HT-29 (cell line): ENCODE results near the gene PRKG2. TPM values are rescaled to one million over a fixed set of nuclear protein-coding genes. Genes with fewer than 3 reads are reported as not detected.
A peak's percentile ranks its signal among the peaks of the same experiment; 100 is the strongest.
"Not testable (repeated sequence)": the region's sequence is repeated elsewhere in the genome, so short reads cannot be mapped to it uniquely, and the experiment has no call there.

ENCODE experiments used
- DNase-seq: peaks from one replicate; pipeline ENCODE4 v3.0.0-alpha.2; 2015; ENCODE audit warnings: low spot score
- total RNA-seq: library from RNA; depleted of rRNA; stranded (reverse); fragments of >200 nt; shearing (Covaris generic); gene quantifications from 2 replicates; pipeline ENCODE4 v1.2.3, GENCODE V29; 2014; rRNA removed

The PRKG2 gene
- 0.52 and 0.76 TPM in 2 replicates for total RNA-seq

- DNase-seq: no peak
These were observed at the start of gene PRKG2 for GRCh38 chr4:81214881-81215868. PRKG2 (minus strand) TSS chr4:81215222; CDS start chr4:81205047, 10,175 bp downstream.

GRCh38 chr4:81260443-81261101 is 45.5 kb upstream of the PRKG2 start:
- DNase-seq: peak; percentile 38

- no peak for DNase-seq
These were observed 44.0 kb upstream of the PRKG2 start for GRCh38 chr4:81258841-81259550.

- no peak for DNase-seq
These were observed 42.8 kb upstream of the PRKG2 start for GRCh38 chr4:81257816-81258215.

GRCh38 chr4:81257021-81257420 is 42.0 kb upstream of the PRKG2 start:
- no peak for DNase-seq

- no peak for DNase-seq
These were observed 41.3 kb upstream of the PRKG2 start for GRCh38 chr4:81256059-81256970.

- DNase-seq: no peak
These were observed 40.5 kb upstream of the PRKG2 start for GRCh38 chr4:81255524-81255923.

- no peak for DNase-seq
These were observed 35.4 kb upstream of the PRKG2 start for GRCh38 chr4:81250430-81250829.

GRCh38 chr4:81245218-81246009 is 30.4 kb upstream of the PRKG2 start:
- DNase-seq: no peak

GRCh38 chr4:81237791-81238190 is 22.8 kb upstream of the PRKG2 start:
- no peak for DNase-seq

- DNase-seq: no peak
These were observed 21.1 kb upstream of the PRKG2 start for GRCh38 chr4:81235982-81236749.

- no peak for DNase-seq
These were observed 12.9 kb upstream of the PRKG2 start for GRCh38 chr4:81227968-81228367.

- no peak for DNase-seq
These were observed 12.1 kb upstream of the PRKG2 start for GRCh38 chr4:81227138-81227537.

GRCh38 chr4:81225252-81225651 is 10.2 kb upstream of the PRKG2 start:
- DNase-seq: no peak

GRCh38 chr4:81222082-81222472 is 7.1 kb upstream of the PRKG2 start:
- not testable (repeated sequence) for DNase-seq

- no peak for DNase-seq
These were observed 6.5 kb upstream of the PRKG2 start for GRCh38 chr4:81221303-81222081.

GRCh38 chr4:81220271-81220670 is 5.2 kb upstream of the PRKG2 start:
- no peak for DNase-seq

- DNase-seq: no peak
These were observed 3.2 kb upstream of the PRKG2 start for GRCh38 chr4:81218206-81218605.

GRCh38 chr4:81217779-81218178 is 2.8 kb upstream of the PRKG2 start:
- DNase-seq: no peak
